Spleen (tissue), 11 donors: Measurements from ENCODE around the gene RTN4IP1. TPM values are rescaled to one million over a fixed set of nuclear protein-coding genes. Genes with fewer than 3 reads are reported as not detected.

ENCODE experiments used
- DNase-seq: peaks from one replicate; pipeline ENCODE4 v3.0.0-alpha.2; 2020
- H3K27ac ChIP-seq, 8 donors: fragments of 200-600 bp; sonication (generic) in 7 of 8; 1 replicate in 4 of 8; 2 replicates in 4 of 8; pipeline versions ENCODE4 v1.5.0 to v1.8.0; 2016 to 2021; ENCODE audit warnings: inconsistent platforms in 4 of 8, mild to moderate bottlenecking in 4 of 8, moderate library complexity in 1 of 8
- H3K27me3 ChIP-seq, 7 donors: fragments of 200-600 bp; sonication (generic) in 6 of 7; replicated peaks in 1 of 7; 1 replicate in 4 of 7; 2 replicates in 3 of 7; pipeline versions ENCODE4 v1.5.0 to v1.8.0; 2016 to 2021; ENCODE audit warnings: inconsistent platforms in 3 of 7, mild to moderate bottlenecking in 1 of 7
- H3K36me3 ChIP-seq, 6 donors: fragments of 200-600 bp; sonication (generic) in 5 of 6; 1 replicate in 4 of 6; 2 replicates in 2 of 6; pipeline versions ENCODE4 v1.5.0 to v1.8.0; 2016 to 2021; ENCODE audit warnings: inconsistent platforms in 2 of 6
- H3K4me1 ChIP-seq, 6 donors: fragments of 200-600 bp; sonication (generic) in 5 of 6; 1 replicate in 3 of 6; 2 replicates in 3 of 6; pipeline versions ENCODE4 v1.5.0 to v1.8.0; 2016 to 2021; ENCODE audit warnings: inconsistent platforms in 3 of 6
- H3K4me3 ChIP-seq, 8 donors: fragments of 200-600 bp; sonication (generic) in 7 of 8; 1 replicate in 4 of 8; 2 replicates in 4 of 8; pipeline versions ENCODE4 v1.5.0 to v1.8.0; 2016 to 2021; ENCODE audit warnings: inconsistent platforms in 4 of 8, mild to moderate bottlenecking in 4 of 8, moderate library complexity in 2 of 8
- H3K9me3 ChIP-seq, 8 donors: fragments of 200-600 bp; sonication (generic) in 7 of 8; 1 replicate in 4 of 8; 2 replicates in 4 of 8; pipeline versions ENCODE4 v1.5.0 to v1.8.0; 2016 to 2021; ENCODE audit warnings: inconsistent platforms in 4 of 8
- POLR2A ChIP-seq, 3 donors: fragments of 450-650 bp; IDR thresholded peaks; one replicate each; pipeline ENCODE4 v1.5.1; 2017; ENCODE audit warnings: antibody characterized with exemption in 3 of 3, mild to moderate bottlenecking in 1 of 3
- POLR2AphosphoS5 ChIP-seq, 3 donors: sonication (generic); formaldehyde crosslinking; IDR thresholded peaks; one replicate each; pipeline ENCODE4 v1.5.1; 2017; ENCODE audit warnings: antibody characterized with exemption in 3 of 3
- WGBS, 5 donors: extraction: QIAGEN DNeasy Blood & Tissue Kit in 3 of 5; methylation state at CpG; one replicate each; pipeline versions ENCODE4 v1.1.5 to v1.1.7; 2013 to 2018; 5-methylcytosine and 5-hydroxymethylcytosine counted together
- intact Hi-C: fragments of 100-400 bp; cut with DNase I; formaldehyde crosslinking; loops from one replicate; pipeline ENCODE4 v1.15.0; 2023; ENCODE audit warnings: low total_unique reads
- polyA plus RNA-seq, 3 donors: library from polyadenylated mRNA; stranded (reverse); fragments of 200-250 nt; gene quantifications; one replicate each; pipeline ENCODE4 v1.2.1, GENCODE V29; 2013
- total RNA-seq, 7 donors: library from RNA; depleted of rRNA in 3 of 7; stranded (reverse); fragments of >200 nt in 3 of 7; fragmentation: NEBNext Ultra II Directional in 4 of 7; extraction: Animal tissue kit (Norgen Biotek cat#: 25700) in 4 of 7; gene quantifications; one replicate each; pipeline versions ENCODE4 v1.1.0 to v1.2.1, GENCODE V29; 2016 to 2021
- TF ChIP-seq, protein P1 (sequence below), 11 experiments: fragments of 200-600 bp in 7 of 11; fragments of 450-650 bp in 4 of 11; sonication (generic) in 4 of 11; IDR thresholded peaks in 8 of 11; conservative IDR thresholded peaks in 3 of 11; 1 replicate in 7 of 11; 2 replicates in 4 of 11; pipeline versions ENCODE4 v1.4.0 to v1.8.0; 2016 to 2021; ENCODE audit warnings: antibody characterized with exemption in 11 of 11, inconsistent platforms in 4 of 11, mild to moderate bottlenecking in 1 of 11
- donor health status: healthy with polysubstance abuse.
- donor health status: DM: no; HTN: no; CAD: no; lungs with moderate emphysema.
- donor health status: DM: no; HTN: no; CAD: no.
- donor health status: Bipolar disorder and iron deficiency.
- donor health status: healthy.
- donor health status: DM: no; HTN: no; CAD: no.
- donor health status: DM: yes; HTN: yes; CAD: no.

The RTN4IP1 gene
- total and polyA plus RNA-seq, 10 donors: 3.9 to 9.1 (median 6.6) TPM

DNA sequence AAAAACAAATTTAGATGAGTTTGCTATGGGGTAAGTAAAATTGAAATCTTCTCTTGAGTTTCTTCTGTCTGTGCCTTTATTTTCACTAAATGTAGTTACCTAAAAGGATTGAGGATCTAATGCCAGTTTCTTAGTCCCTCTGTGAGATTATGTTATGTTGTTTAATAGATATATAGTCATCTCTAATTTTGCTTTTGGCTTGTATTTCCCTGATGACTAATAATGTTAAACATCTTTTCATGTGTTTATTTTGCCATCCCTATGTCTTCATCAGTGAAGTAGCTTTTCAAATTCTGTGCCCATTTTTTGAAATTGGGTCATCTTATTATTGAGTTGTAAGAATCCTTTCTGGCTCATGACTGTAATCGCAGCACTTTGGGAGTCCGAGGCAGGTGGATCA is 13.8 kb upstream of the RTN4IP1 start:
- intact Hi-C loops: no loop called here
- no peak for TF ChIP-seq POLR2AphosphoS5 (IDR thresholded peaks at IDR 0.05)
- no peak for TF ChIP-seq POLR2A (IDR thresholded peaks at IDR 0.05)
- TF ChIP-seq, protein P1, sequence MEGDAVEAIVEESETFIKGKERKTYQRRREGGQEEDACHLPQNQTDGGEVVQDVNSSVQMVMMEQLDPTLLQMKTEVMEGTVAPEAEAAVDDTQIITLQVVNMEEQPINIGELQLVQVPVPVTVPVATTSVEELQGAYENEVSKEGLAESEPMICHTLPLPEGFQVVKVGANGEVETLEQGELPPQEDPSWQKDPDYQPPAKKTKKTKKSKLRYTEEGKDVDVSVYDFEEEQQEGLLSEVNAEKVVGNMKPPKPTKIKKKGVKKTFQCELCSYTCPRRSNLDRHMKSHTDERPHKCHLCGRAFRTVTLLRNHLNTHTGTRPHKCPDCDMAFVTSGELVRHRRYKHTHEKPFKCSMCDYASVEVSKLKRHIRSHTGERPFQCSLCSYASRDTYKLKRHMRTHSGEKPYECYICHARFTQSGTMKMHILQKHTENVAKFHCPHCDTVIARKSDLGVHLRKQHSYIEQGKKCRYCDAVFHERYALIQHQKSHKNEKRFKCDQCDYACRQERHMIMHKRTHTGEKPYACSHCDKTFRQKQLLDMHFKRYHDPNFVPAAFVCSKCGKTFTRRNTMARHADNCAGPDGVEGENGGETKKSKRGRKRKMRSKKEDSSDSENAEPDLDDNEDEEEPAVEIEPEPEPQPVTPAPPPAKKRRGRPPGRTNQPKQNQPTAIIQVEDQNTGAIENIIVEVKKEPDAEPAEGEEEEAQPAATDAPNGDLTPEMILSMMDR (IDR thresholded peaks at IDR 0.05 in 8 of 11, conservative IDR thresholded peaks at IDR 0.05 in 3 of 11): no peak
- Histone ChIP-seq H3K4me3 (no peak overlapping the region), H3K36me3 (peaks cover 0 to 78% (median 48%) of the 10 kb centered on the region in 6 donors), H3K4me1 (peaks cover 0 to 29% (median 21%) of the 10 kb centered on the region in 6 donors), H3K27me3 (no peaks in the 10 kb centered on the region), H3K9me3 (no peaks in the 10 kb centered on the region), H3K27ac (no peak overlapping the region)
- WGBS, 5 donors: 72 to 100% (median 97%) methylated on average over 2 of the region's 2 CpGs
- DNase-seq: no peak

DNA sequence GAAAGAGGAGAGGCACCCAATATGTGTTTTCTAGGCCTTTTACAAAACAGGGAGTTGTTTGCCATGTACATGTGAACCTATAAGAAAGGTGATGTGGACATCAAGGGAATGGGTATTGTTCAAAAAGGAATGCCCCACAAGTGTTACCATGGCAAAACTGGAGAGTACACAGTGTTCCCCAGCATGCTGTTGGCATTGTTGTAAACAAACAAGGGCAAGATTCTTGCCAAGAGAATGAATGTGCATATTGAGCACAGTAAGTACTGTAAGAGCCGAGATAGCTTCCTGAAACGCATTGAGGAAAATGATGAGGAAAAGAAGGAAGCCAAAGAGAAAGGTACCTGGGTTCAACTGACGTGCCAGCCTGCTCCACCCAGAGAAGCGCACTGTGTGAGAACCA is 13.2 kb upstream of the RTN4IP1 start:
- WGBS, 5 donors: 94 to 97% (median 97%) methylated on average over 4 of the region's 4 CpGs
- Histone ChIP-seq H3K9me3 (no peaks in the 10 kb centered on the region), H3K4me1 (peaks cover 0 to 35% (median 26%) of the 10 kb centered on the region in 6 donors), H3K36me3 (peaks cover 0 to 74% (median 48%) of the 10 kb centered on the region in 6 donors), H3K27ac (no peak overlapping the region), H3K27me3 (no peaks in the 10 kb centered on the region), H3K4me3 (no peak overlapping the region)
- intact Hi-C loops: no loop called here
- TF ChIP-seq, protein P1 (IDR thresholded peaks at IDR 0.05 in 8 of 11, conservative IDR thresholded peaks at IDR 0.05 in 3 of 11): no peak
- TF ChIP-seq POLR2A (IDR thresholded peaks at IDR 0.05): no peak
- no peak for TF ChIP-seq POLR2AphosphoS5 (IDR thresholded peaks at IDR 0.05)
- DNase-seq: no peak

DNA sequence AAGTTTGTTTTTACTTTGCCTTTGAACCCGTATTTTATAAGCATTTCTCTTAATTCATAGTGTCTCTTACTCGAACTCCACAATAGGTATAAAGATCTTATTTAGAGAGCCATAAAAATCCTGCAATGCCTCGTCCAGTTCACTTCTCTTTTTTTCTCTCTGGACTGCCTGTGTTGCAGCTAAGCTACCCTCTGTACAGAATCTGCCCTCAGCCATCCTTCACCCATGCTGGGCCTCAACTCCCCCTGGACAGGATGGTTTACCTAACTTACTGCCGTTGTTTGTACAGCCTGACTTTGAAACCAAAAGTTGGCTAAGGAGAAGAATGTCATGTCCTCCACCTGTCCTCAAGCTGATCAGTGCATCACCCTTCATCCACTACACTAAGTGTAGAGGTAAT is 10.5 kb upstream of the RTN4IP1 start:
- no peak overlapping the region for H3K4me3 ChIP-seq
- peaks cover 0 to 56% (median 33%) of the 10 kb centered on the region in 6 donors for H3K36me3 ChIP-seq
- H3K27me3 ChIP-seq: no peaks in the 10 kb centered on the region
- peaks cover 9 to 61% (median 46%) of the 10 kb centered on the region in 6 donors for H3K4me1 ChIP-seq
- H3K27ac ChIP-seq: peak overlapping the region in 5 of 8 donors; percentile 19 to 84 (median 79)
- TF ChIP-seq, protein P1 (IDR thresholded peaks at IDR 0.05 in 8 of 11, conservative IDR thresholded peaks at IDR 0.05 in 3 of 11): no peak
- TF ChIP-seq POLR2AphosphoS5 (IDR thresholded peaks at IDR 0.05): no peak
- no peak for TF ChIP-seq POLR2A (IDR thresholded peaks at IDR 0.05)
- intact Hi-C loops: no loop called here
- H3K9me3 ChIP-seq: no peaks in the 10 kb centered on the region
- 59 to 74% (median 70%) methylated on average over 4 of the region's 4 CpGs for WGBS, 5 donors
- no peak for DNase-seq

DNA sequence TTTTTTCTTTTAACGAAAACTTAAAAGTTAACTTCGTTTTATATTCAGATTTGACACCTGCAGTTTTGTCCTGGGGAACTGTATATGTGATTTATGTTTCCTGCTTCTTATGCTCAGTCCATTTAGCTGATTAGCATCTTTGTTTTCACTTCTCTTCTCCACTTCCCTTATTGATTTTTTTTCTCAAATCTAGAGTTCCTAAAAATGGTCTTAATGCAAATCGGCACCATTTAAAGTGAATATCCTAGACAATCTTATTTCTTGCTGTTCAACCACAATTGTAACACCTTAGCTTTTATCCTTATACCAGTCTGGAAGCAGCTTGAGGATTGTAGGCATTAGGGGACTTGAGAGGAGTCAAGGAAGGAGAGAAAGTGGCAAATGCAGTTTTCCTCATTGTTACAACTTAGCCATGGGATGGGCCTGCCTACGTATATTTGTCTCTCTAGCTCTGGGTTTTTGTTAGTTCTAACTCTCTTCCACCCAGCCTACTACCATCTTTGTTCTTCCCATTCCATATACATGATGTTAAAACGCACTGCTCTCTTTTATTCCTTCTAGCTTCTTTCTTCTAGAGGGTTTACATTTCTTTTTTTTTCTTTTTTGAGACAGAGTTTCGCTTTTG is 8.5 kb upstream of the RTN4IP1 start:
- TF ChIP-seq POLR2A (IDR thresholded peaks at IDR 0.05): no peak
- no peak for TF ChIP-seq POLR2AphosphoS5 (IDR thresholded peaks at IDR 0.05)
- TF ChIP-seq, protein P1 (IDR thresholded peaks at IDR 0.05 in 8 of 11, conservative IDR thresholded peaks at IDR 0.05 in 3 of 11): no peak
- peak overlapping the region in 1 of 8 donors; percentile 44 for H3K4me3 ChIP-seq
- peaks cover 9 to 72% (median 48%) of the 10 kb centered on the region in 6 donors for H3K4me1 ChIP-seq
- intact Hi-C loops: no loop called here
- no peaks in the 10 kb centered on the region for H3K9me3 ChIP-seq
- WGBS, 5 donors: 40 to 53% (median 48%) methylated on average over 6 of the region's 6 CpGs
- H3K27me3 ChIP-seq: no peaks in the 10 kb centered on the region
- peak overlapping the region; percentile 50 to 84 (median 76) for H3K27ac ChIP-seq
- H3K36me3 ChIP-seq: peaks cover 0 to 36% (median 14%) of the 10 kb centered on the region in 6 donors
- DNase-seq: no peak
